ENCODE data around the gene MYO1G.

MYO1G gene

GRCh38 chr7:45001826-45002225 is 23.0 kb upstream of the MYO1G start:
- TF ChIP-seq MAX (IDR thresholded peaks at IDR 0.05) (no peak), EGR1 (IDR thresholded peaks at IDR 0.05) (no peak), TEAD4 (IDR thresholded peaks at IDR 0.05) (no peak), CEBPB (IDR thresholded peaks at IDR 0.05) (no peak), EP300 (IDR thresholded peaks at IDR 0.05; ENCODE audit: borderline replicate concordance) (no peak), RAD21 (IDR thresholded peaks at IDR 0.05; ENCODE audit: low read depth) (no peak), FOXM1 (IDR thresholded peaks at IDR 0.05; ENCODE audit: borderline replicate concordance, low read depth) (no peak), TCF12 (IDR thresholded peaks at IDR 0.05; ENCODE audit: low read depth) (no peak), ZBTB7A (IDR thresholded peaks at IDR 0.05; ENCODE audit: low read depth) (no peak), NFIC (IDR thresholded peaks at IDR 0.05) (no peak)
- TF ChIP-seq, protein P1, sequence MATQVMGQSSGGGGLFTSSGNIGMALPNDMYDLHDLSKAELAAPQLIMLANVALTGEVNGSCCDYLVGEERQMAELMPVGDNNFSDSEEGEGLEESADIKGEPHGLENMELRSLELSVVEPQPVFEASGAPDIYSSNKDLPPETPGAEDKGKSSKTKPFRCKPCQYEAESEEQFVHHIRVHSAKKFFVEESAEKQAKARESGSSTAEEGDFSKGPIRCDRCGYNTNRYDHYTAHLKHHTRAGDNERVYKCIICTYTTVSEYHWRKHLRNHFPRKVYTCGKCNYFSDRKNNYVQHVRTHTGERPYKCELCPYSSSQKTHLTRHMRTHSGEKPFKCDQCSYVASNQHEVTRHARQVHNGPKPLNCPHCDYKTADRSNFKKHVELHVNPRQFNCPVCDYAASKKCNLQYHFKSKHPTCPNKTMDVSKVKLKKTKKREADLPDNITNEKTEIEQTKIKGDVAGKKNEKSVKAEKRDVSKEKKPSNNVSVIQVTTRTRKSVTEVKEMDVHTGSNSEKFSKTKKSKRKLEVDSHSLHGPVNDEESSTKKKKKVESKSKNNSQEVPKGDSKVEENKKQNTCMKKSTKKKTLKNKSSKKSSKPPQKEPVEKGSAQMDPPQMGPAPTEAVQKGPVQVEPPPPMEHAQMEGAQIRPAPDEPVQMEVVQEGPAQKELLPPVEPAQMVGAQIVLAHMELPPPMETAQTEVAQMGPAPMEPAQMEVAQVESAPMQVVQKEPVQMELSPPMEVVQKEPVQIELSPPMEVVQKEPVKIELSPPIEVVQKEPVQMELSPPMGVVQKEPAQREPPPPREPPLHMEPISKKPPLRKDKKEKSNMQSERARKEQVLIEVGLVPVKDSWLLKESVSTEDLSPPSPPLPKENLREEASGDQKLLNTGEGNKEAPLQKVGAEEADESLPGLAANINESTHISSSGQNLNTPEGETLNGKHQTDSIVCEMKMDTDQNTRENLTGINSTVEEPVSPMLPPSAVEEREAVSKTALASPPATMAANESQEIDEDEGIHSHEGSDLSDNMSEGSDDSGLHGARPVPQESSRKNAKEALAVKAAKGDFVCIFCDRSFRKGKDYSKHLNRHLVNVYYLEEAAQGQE (IDR thresholded peaks at IDR 0.05; ENCODE audit: low read depth), result no peak

- no peak for TF ChIP-seq NFIC (IDR thresholded peaks at IDR 0.05)
- TF ChIP-seq USF1 (IDR thresholded peaks at IDR 0.05), result no peak
- TF ChIP-seq CEBPB (IDR thresholded peaks at IDR 0.05), result no peak
- no peak for TF ChIP-seq ZBTB7A (IDR thresholded peaks at IDR 0.05; ENCODE audit: low read depth)
- 0 out of 2 replicates have a peak, but pooled peaks have one; percentile 40 for TF ChIP-seq MAX (IDR thresholded peaks at IDR 0.05)
- peak; percentile 37; the same call in 1 of the 2 replicates for TF ChIP-seq TCF12 (IDR thresholded peaks at IDR 0.05; ENCODE audit: low read depth)
Measured at GRCh38 chr7:45001138-45001694, 22.4 kb upstream of the MYO1G start.

GRCh38 chr7:45000093-45001032 is 21.5 kb upstream of the MYO1G start, which contains the start of gene CCM2:
TSS of gene CCM2 (plus strand) at chr7:45000201. CDS start at chr7:45000334, 133 bp downstream.
- TF ChIP-seq RAD21 (IDR thresholded peaks at IDR 0.05; ENCODE audit: low read depth) (no peak), USF1 (IDR thresholded peaks at IDR 0.05) (0 out of 2 replicates have a peak, but pooled peaks have one; percentile 9), TAF1 (IDR thresholded peaks at IDR 0.05; ENCODE audit: low read depth) (peak; percentile 27; the same call in 1 of the 2 replicates), EGR1 (IDR thresholded peaks at IDR 0.05) (peak; percentile 74), ZBTB7A (IDR thresholded peaks at IDR 0.05; ENCODE audit: low read depth) (0 out of 2 replicates have a peak, but pooled peaks have one; percentile 45), CEBPB (IDR thresholded peaks at IDR 0.05) (no peak), TCF12 (IDR thresholded peaks at IDR 0.05; ENCODE audit: low read depth) (no peak), FOXM1 (IDR thresholded peaks at IDR 0.05; ENCODE audit: borderline replicate concordance, low read depth) (no peak)

- TF ChIP-seq TAF1 (IDR thresholded peaks at IDR 0.05; ENCODE audit: low read depth) (peak; percentile 66; the same call in 1 of the 2 replicates), EGR1 (IDR thresholded peaks at IDR 0.05) (peak; percentile 32), NFIC (IDR thresholded peaks at IDR 0.05) (0 out of 2 replicates have a peak, but pooled peaks have one; percentile 23), YY1 (IDR thresholded peaks at IDR 0.05; ENCODE audit: low read depth) (peak; percentile 80), CEBPB (IDR thresholded peaks at IDR 0.05) (no peak), TCF12 (IDR thresholded peaks at IDR 0.05; ENCODE audit: low read depth) (peak; percentile 36; the same call in 1 of the 2 replicates), TEAD4 (IDR thresholded peaks at IDR 0.05) (no peak; the same call in 1 of the 2 replicates), RAD21 (IDR thresholded peaks at IDR 0.05; ENCODE audit: low read depth) (no peak)
- TF ChIP-seq, protein P1 (IDR thresholded peaks at IDR 0.05; ENCODE audit: low read depth), result no peak
Measured at GRCh38 chr7:44999245-45000092, 20.7 kb upstream of the MYO1G start.
